Kasumi-1 (cell line): ENCODE data around the gene CLDN22.

ENCODE experiments used
- DNase-seq, 2 experiments: peaks; one replicate each; lab custom pipeline; 2025; lab: John Stamatoyannopoulos, UW

Gene CLDN22

DNA sequence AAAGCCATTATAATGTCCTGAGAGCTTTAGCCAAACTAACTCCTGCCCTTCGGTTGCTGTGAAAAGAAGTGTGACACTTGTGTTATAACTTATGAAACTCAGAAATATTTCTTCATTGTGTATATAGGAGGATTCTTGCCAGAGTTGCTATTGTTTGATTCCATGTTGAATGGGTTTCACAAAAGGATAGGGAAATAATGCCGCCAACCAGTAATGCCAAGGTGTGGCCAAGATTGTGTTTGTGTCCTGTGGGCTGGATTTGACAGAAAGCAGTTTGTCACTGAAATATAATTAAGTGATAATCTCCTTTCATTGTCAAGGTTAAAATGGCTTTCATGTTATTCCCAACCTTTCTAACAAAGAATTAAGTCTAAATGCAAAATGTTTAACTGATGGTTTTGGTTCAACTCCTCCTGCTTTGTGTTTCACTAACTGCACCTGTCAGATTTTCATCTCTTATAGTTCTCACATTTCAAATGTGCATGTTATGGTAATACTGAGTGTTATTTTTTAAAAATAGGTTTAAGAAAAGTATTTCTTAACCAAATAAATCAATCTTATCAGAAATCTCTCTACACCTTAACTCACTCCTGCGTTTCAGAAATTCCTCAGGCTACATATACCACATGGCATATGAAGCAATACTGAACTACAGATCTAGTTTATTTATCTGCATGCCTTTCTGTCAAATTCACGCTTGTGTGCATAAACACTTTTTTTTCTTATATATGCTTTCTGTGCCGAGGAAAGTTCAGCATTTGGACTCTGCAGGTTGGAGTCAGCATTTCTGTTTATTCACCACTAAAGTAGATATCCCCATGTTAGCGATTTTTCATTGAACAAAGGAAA lies at the start of gene CLDN22:
Gene CLDN22 (minus strand): TSS at position 66 of the 849 bp plus-strand sequence. CDS start 58 bp downstream, at position 8.
- no peak for DNase-seq

DNA sequence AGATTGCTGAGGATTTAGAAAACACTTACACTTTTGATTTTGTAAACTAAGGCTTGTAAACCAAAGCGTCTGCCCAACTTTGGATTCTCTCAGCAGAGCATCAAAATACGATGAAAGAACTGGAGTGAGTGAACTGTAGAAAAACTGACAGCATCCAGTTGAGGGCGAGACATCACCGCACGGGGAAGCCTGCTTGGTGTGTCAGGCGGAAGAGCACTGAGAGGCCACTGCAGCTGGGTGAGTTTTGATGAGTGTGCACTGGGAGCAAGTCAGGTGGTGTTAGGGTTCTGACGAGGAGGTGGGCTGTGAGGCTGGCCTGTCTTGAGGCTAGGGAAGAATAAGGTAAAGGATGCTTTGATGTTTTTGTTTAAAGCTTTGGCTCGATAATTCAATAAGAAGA lies 49.0 kb upstream of the CLDN22 start:
- no peak for DNase-seq

DNA sequence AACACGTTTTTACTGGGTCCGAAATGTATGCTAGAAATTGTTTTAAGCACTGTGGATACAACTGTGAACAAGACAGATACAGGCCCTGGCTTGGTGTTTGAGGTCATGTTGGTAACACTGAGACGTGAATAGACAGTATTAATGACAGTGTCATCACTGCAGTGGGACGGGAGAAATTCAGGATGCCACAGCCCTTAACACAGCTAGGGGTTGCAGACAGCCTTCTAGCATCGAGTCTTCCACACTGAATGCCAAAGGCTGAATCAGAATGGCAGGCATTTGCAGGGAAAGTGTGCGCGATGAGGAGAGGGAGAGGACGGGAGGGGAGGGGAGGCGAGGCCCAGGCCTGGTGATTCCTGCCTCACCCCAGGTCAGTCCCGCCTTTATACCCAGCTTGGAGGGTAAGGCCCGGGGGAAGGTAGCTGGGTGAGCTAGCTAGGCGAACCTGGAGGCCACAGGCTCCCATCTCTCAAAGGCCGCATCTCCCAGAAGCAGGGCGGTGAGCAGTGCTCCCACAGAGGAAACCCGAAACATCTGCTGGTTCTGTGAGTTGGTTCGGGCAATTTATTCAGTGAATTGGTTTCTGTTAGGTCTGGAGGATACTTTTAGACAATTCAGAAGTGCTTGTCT lies 46.2 kb upstream of the CLDN22 start:
- no peak for DNase-seq

DNA sequence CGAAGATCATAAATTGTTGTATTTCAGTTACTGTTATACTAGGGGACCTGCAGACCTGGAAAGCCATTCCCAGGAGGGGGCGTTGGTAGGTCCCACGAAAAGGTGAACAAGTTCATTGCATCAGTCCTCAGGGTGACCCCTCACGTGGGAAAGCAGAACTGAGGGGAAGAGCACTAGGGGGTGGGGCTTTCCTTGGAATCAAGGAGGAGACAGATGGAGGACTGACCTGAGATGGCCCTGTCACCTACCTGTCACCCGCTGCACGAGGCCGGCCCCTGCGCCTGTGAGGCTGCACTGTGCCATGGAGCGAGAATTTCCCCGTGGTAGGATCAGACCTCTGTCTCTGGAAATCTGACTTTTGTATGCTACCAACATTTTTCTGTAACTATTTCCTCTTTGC lies 43.9 kb upstream of the CLDN22 start:
- no peak for DNase-seq

DNA sequence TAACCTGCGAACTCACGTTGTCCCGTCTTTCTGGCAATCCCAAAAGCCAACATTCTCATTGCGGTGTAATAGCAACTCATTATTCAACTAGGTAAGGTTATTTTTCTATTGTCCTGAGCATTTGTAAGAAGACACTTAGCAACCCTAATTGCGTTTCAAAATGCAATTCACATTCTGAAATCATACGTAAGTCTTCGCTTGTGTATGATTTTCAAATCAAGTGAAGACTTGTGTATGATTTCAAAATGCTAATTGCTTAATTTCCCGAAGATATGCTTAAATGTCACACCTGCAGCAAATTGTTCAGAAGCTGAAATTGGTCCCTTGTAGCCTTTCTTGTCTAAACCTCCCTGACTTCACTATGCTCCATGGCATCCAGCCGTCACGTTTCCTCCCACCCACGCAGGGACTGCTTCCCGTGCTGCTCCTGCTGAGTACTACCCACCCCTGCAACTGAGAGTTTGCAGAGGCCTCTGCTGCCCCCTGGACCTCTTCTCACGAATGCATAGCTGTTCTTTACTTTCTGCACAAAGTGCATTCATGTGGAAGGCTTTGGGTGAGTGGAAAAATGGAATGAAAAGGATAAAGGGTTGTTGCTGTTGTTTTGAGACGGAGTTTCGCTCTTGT lies 43.0 kb upstream of the CLDN22 start:
- DNase-seq, result no peak

DNA sequence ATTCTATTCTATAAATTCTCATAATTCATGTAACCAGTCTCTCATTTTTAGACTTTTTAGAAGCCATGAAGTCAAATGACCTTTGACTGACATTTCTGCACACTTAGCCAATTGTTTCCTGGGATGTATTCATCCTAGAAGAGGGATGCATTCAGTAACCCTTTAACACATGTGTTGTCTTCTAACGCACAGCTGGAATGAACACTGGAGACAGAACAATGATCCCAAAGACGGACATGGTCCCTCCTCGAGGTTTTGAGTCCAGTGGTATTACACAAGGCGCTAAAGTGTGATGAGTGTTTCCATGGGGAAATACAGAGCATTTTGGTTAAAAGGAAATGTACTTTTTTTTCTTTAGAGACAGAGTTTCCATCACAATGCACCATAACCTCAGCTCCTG lies 42.0 kb upstream of the CLDN22 start:
- DNase-seq, result no peak

DNA sequence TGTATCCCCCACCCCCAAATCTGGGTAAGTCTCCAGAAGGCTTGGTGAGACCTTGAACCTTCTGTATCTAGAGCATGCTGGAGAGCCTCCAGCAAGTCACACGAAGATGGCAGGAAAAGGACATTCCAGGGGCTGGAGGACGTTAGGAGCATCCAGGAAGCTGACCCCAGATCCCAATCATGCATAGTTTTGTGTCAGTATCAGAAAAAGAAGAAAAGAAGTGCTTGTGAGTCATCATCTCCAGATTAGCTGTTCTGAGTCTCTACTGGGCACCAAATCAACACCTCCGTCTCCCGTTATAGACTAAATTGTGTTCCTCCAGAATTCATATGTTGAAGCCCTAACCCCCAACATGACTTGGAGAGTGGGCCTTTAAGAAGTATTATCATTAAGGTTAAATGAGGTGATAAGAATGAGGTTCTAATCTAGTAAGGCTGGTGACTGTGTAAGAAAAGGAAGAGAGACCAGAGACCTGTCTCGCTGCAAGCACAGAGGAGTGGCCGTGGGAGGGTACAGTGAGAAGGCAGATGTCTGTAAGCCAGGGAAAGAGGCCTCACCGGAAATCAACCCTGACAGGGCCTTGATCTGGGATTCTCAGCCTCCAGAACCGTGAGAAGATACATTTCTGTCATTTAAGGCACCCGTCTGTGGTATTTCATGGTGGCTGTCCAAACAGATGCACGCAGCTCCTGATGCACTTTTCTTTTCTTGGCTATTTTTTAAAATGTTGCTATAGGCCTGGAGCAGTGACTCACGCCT lies 40.3 kb upstream of the CLDN22 start:
- no peak for DNase-seq

DNA sequence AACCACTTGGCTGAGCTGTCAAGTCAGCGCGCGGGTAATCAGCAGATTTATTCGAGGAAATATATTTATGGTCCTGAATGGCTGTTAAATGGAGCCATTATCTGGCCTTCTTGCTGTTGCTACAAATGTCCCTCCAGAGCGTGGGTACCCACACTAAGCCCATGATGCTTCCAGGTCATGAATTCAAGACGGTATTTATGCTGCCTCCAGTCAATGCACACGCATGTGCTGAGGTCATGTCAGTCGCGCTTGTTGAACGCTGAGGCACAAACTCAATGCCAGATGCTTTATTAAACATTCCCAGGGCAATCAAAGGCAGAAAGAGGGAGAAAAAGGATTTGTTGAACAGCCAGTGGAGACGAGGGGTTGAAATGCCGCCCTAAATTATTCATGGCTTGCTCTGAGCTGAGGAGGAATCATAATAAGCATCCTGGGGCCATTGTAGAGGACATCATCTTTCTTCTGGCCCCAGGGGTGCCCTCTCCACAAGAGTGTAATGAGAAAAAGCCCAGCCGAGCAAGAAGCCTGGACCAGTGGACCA lies 38.2 kb upstream of the CLDN22 start:
- DNase-seq, result no peak

DNA sequence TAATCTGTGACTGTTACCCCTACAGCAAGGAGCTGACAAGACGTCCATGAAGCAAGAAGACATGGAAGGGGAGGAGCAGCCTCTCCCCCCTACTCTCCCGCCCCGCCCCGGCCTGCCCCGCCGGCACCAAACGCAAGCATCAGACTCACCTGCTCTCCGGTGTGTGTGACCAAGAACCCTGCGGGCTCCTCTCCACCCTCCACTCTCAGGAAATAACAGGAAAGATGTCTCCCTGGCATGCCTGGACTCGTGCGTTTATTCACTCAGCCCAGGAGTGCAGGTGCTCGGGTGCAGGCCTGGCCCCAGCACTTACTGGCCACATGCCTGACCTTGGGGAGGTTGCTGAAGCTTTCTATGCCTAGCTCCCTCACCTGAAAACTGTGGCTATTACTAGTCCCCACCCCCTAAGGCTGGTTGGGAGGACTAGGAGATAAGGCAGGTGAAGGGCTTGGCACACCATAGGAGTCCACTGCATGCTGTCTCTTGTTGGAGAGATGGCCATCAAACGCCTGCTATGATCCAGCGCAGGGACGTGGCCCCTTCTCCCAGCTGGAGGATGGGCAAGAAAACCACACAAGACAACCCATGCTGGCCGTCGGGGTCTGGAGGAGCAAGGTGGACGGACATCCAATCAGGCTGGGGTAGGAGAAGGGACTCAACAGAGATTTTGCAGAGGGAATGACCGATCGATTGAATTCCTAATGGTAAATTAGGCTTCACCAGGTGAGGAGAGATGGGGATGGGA lies 37.0 kb upstream of the CLDN22 start:
- no peak for DNase-seq

DNA sequence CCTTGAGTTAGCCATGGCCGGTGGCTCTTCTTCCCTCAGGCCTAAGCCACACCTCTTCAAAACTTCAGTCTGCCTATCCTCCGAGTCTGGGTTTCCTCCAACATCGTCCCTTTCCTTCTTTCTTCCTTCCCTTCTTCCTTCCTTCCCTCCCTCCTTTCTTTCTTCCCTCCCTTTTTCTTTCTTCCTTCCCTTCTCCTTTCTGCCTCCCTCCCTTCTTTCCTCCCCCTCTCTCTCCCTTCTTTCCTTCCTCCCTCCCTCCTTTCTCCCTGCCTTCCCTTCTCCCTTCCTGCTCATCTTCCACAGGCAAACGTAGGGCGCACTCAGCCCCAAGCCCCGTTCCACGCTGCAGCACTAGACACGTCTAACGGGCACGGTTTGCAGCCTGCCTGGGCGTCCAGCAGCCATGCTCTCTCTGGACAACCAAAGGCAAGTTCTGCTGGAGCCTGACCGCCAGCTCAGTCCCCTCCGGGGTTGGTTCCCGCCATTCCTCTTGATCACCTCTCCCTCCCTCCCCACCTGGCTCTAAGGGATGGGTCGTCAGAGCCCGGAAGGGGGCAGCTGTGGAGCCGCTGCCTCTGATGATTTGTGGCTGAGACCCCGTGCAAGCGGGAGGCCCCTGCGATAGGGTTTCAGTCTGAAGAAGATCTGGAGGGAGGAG lies 36.2 kb upstream of the CLDN22 start:
- DNase-seq, result no peak

DNA sequence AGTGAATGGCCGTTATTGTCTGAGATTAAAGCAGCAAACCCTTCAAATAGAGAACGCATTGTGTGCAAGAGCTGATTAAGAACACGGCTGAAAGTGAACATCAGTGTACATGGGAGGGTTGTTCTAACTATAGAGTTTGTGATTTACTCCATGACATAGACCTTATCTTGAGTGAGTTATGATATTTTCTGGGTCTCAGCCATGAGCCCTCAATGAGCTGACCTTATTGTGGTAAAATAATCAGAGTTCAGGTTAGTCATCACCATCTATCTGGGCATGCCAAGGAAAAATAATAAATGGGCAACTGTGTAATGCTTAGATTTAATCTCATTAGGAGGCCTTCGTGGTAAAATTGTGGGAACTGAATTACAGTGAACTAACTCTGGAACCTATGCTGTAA lies 35.3 kb upstream of the CLDN22 start:
- DNase-seq, result no peak

DNA sequence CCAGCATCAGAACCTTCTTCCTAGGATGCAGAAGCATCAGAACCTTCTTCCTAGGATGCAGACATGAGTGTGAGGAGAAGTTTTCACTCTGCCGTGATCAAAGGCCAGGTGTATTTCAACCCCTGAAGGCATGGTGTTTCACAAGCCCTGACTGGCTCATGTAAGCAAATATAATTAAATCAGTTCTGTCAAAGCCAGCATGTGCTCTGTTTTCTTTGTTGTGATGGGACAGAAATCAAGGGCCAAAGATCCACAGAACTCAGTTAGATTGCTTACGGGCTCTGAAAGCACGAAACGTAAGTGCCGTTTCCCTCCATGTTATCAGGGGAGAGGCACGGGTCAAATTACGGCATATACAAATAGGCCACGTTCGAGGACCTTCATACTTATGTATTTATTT lies 34.1 kb upstream of the CLDN22 start:
- no peak for DNase-seq

DNA sequence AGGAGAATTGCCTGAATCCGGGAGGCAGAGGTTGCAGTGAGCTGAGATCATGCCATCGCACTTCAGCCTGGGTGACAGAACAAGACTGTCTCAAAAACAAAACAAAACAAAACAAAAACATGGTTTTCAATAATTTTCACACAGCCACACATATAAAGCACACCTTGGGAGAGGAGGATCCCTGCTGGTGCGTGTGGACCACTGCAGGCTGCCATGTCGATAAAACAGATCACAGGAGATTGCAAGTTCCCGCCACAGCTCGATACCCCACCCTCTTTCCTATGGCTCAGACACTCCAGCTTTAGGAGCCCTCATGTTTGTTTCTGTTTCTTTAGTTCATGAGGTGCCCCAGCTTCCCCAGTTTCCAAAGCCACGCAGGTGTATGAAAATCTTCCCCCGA lies 33.5 kb upstream of the CLDN22 start:
- DNase-seq, result no peak

DNA sequence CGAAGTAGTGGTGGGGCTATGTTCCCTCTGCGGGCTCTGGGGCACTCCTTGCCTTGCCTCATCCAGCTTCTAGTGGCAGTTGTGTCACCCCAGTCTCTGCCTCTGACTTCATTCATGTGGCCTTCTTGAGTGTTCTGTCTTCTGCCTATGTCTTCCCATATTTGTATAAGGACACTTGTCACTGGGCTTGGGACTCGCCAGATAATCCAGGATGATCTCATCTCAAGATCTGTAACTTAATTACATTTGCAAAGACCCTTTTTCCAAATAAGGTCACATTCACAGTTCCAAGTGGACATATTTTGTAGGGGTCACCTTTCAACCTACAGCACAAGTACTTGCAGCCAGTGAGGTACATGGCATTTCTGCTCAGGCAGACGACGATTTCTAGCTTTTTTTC lies 32.5 kb upstream of the CLDN22 start:
- DNase-seq, result no peak

DNA sequence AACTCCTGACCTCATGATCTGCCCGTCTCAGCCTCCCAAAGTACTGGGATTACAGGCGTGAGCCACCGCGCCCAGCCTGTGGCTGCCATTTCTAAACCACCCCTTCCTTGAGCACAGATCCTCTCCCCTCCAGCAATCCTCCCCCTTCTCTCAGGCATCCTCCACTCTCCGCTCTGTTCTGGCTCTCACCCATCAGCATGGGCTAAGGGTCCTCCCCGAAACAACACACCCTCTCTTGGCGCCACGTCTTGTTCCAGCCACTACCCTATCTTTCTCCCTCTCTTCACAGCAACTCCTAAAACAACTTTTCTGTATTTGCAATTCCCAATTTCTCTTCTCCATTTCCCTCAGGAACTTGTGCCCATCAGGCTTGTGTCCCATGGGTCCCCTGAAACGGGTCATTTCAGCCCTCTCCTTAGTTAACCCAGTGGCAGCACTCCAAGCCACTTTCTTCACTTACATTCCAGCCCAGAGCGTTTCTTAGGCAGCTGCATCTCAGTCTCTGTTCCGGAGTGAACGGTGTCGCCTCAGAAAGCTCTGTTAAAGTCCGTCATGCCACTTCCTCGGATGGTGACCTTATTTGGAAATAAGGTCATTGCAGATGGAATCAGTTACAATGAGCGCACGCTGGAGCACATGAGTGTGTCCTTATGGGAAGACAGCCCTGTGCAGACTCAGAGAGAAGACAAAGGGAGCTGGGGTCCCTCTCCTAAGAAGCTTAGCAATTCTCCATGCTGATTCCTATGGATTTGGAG lies 30.4 kb upstream of the CLDN22 start:
- DNase-seq, result no peak

DNA sequence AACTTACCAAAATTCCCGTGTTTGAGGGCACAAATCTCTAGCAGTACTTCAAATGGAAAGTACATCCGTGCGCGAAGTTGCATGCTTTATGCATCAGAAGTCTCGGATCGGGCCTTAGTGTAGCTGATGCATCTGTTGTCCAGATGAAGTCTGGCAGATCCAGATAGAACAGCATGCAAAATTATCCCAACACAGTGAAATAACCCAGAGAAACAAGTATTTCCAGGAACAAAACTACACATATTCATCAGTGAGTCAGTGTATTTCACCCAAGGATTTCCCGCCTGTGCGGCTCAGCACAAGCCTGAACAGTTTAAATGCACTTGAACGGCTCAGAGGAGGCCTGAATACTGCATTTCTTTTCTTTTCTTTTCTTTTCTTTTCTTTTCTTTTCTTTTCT lies 29.6 kb upstream of the CLDN22 start:
- no peak for DNase-seq

DNA sequence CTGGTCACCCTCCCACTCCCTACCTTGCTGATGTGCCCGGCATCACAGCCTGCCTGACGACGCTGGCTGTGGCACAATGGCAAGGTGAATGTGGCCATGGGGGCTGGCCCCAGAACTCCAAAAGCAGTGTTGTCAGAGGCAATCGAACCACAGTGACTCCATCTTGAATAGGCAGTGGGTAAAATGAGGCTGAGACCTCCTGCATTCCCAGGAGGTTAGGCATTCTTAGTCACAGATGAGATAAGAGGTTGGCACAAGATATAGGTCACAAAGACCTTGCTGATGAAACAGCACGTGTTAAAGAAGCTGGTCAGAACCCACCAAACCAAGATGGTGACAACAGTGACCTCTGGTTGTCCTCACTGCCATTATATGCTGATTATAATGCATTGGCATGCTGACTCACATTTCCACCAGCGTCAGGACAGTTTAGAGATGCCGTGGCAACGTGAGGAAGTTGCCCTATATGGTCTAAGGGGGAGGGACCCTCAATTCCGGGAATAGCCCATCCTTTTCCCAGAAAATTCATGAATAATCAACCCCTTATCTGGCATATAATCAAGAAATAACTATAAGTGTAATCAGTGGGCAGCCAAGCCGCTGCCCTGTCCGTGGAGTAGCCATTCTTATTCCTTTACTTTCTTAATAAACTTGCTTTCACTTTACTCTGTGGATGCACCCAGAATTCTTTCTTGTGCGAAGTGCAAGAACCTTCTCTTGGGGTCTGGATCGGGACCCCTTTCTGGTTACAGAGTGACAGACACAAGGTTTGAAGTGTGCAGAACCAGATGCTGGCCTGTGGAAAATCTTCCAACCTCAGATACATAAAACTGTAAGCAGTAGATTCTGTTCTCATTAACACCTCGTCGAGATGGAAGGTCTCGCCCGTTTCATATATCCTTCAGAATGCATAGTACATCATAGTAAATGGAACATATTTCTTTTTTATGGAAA lies 28.9 kb upstream of the CLDN22 start:
- no peak for DNase-seq

DNA sequence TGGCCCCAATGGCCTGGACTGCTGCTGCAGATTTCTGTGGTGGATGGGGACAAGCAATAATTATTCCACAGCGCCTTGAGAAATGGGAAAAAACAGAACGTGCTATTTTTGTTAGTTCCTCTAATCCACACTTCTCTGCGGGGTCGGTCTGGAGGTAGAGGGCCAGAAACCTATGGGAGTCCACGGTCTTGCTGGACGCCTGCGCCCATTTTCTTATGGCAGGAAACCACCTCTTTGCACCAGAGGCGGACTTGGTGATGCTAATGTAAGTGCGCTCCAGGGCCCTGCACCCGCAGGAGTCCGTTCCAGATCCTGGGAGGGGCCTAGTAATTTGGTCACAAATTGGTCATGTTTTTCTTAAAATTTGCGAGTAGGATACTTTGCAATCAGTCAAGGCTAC lies 28.1 kb upstream of the CLDN22 start:
- DNase-seq, result no peak

DNA sequence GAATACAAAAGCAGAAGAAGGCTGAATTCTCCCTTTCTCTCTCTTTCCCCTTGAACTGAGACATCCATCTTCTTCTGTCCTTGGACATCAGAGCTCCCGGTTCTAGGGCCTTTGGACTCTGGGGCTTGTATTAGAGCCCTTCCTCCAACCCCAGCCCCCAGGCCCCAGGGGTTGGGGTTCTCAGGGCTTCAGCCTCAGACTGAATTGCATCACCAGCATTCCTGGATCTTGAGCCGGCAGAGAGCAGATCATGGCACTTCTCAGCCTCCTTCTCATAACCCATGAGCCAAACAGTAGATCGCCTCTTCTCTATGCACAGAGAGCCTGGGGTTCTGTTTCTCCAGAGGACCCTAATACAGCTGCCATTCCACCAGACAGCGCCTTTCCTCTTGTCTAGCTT lies 27.5 kb upstream of the CLDN22 start:
- no peak for DNase-seq
